T-helper 1 cell (primary cell): ENCODE measurements around the gene REG3G.

ENCODE experiments used
- DNase-seq, 5 donors: peaks; one replicate each; pipeline ENCODE4 v3.0.0-alpha.2; 2012 to 2020
- total RNA-seq, 4 donors: gene quantifications; one replicate each; lab custom pipeline; 2026; lab: John Stamatoyannopoulos, UW

Gene REG3G
- total RNA-seq = 0 reads per million in 4 donors

- no peak for DNase-seq
Observed at GRCh38 chr2:79025421-79025820, at the start of gene REG3G. TSS of gene REG3G (plus strand) at chr2:79025702. CDS start at chr2:79026094, 392 bp downstream.

- no peak for DNase-seq
Observed at GRCh38 chr2:78977661-78978145, 47.8 kb upstream of the REG3G start.

- no peak for DNase-seq
Observed at GRCh38 chr2:78978340-78978739, 47.2 kb upstream of the REG3G start.

GRCh38 chr2:78979380-78980151 lies 45.9 kb upstream of the REG3G start:
- DNase-seq = peak in 1 of 5 donors; percentile 2

- no peak for DNase-seq
Observed at GRCh38 chr2:78980152-78980465, 45.4 kb upstream of the REG3G start.

- DNase-seq = no peak
Observed at GRCh38 chr2:78980871-78981270, 44.6 kb upstream of the REG3G start.

- DNase-seq = no peak
Observed at GRCh38 chr2:78982638-78983330, 42.7 kb upstream of the REG3G start.

- DNase-seq = no peak
Observed at GRCh38 chr2:78984386-78984785, 41.1 kb upstream of the REG3G start.

GRCh38 chr2:78985558-78985957 lies 39.9 kb upstream of the REG3G start:
- DNase-seq = no peak

- DNase-seq = no peak
Observed at GRCh38 chr2:78989051-78989450, 36.5 kb upstream of the REG3G start.

GRCh38 chr2:78992451-78992806 lies 33.1 kb upstream of the REG3G start:
- no peak for DNase-seq

- DNase-seq = no peak
Observed at GRCh38 chr2:78992807-78993517, 32.5 kb upstream of the REG3G start.

- DNase-seq = no peak
Observed at GRCh38 chr2:78993518-78994148, 31.9 kb upstream of the REG3G start.

GRCh38 chr2:78994789-78995188 lies 30.7 kb upstream of the REG3G start:
- no peak for DNase-seq

GRCh38 chr2:78999406-78999805 lies 26.1 kb upstream of the REG3G start:
- DNase-seq = no peak

GRCh38 chr2:79000008-79000576 lies 25.4 kb upstream of the REG3G start:
- no peak for DNase-seq

- DNase-seq = no peak
Observed at GRCh38 chr2:79001285-79001684, 24.2 kb upstream of the REG3G start.

- no peak for DNase-seq
Observed at GRCh38 chr2:79004680-79005079, 20.8 kb upstream of the REG3G start.

GRCh38 chr2:79005216-79005615 lies 20.3 kb upstream of the REG3G start:
- DNase-seq = no peak

- DNase-seq = no peak
Observed at GRCh38 chr2:79009388-79009787, 16.1 kb upstream of the REG3G start.

GRCh38 chr2:79011496-79011895 lies 14.0 kb upstream of the REG3G start:
- DNase-seq = no peak

GRCh38 chr2:79013629-79014028 lies 11.9 kb upstream of the REG3G start:
- no peak for DNase-seq

- DNase-seq = no peak
Observed at GRCh38 chr2:79016342-79016741, 9.2 kb upstream of the REG3G start.
